ENCODE measurements around the gene SOX3.

Gene SOX3

GRCh38 chrX:140504371-140505324, at the start of gene SOX3:
TSS of gene SOX3 (minus strand) at chrX:140505069. CDS start at chrX:140505060, 9 bp downstream.
- peak; percentile 78 to 79 for DNase-seq

GRCh38 chrX:140548985-140549384, 44.1 kb upstream of the SOX3 start:
- no peak for DNase-seq

- DNase-seq = no peak
These were observed 21.3 kb upstream of the SOX3 start for GRCh38 chrX:140526171-140526570.

GRCh38 chrX:140525448-140525847, 20.6 kb upstream of the SOX3 start:
- no peak for DNase-seq

- DNase-seq = no peak
These were observed 19.7 kb upstream of the SOX3 start for GRCh38 chrX:140524556-140524955.

- DNase-seq = no peak
These were observed 16.5 kb upstream of the SOX3 start for GRCh38 chrX:140521393-140521792.

GRCh38 chrX:140514554-140514953, 9.7 kb upstream of the SOX3 start:
- DNase-seq = no peak

GRCh38 chrX:140510895-140511295, 6.0 kb upstream of the SOX3 start:
- DNase-seq = no peak

GRCh38 chrX:140510306-140510676, 5.4 kb upstream of the SOX3 start:
- DNase-seq = no peak

GRCh38 chrX:140509468-140510305, 4.8 kb upstream of the SOX3 start:
- DNase-seq = no peak

GRCh38 chrX:140508958-140509357, 4.1 kb upstream of the SOX3 start:
- DNase-seq = no peak

GRCh38 chrX:140507982-140508305, 3.1 kb upstream of the SOX3 start:
- DNase-seq = no peak

GRCh38 chrX:140507223-140507981, 2.5 kb upstream of the SOX3 start:
- no peak for DNase-seq

GRCh38 chrX:140505421-140506337, 810 bp upstream of the SOX3 start:
- peak; percentile 13 to 48 for DNase-seq

- DNase-seq = no peak
These were observed 1.0 kb downstream of the SOX3 start for GRCh38 chrX:140503714-140504351.

GRCh38 chrX:140503238-140503601, 1.6 kb downstream of the SOX3 start:
- DNase-seq = no peak

- no peak for DNase-seq
These were observed 2.2 kb downstream of the SOX3 start for GRCh38 chrX:140502491-140503237.

- DNase-seq = no peak
These were observed 2.9 kb downstream of the SOX3 start for GRCh38 chrX:140501940-140502468.

- no peak for DNase-seq
These were observed 3.5 kb downstream of the SOX3 start for GRCh38 chrX:140501321-140501720.

GRCh38 chrX:140500441-140500840, 4.4 kb downstream of the SOX3 start:
- no peak for DNase-seq

GRCh38 chrX:140495739-140496138, 9.1 kb downstream of the SOX3 start:
- no peak for DNase-seq
